PC-3 (cell line): ENCODE results near the gene PDZD2. TPM values are rescaled to one million over a fixed set of nuclear protein-coding genes. Genes with fewer than 3 reads are reported as not detected.
A peak's percentile ranks its signal among the peaks of the same experiment; 100 is the strongest.
"Not testable (repeated sequence)": the region's sequence is repeated elsewhere in the genome, so short reads cannot be mapped to it uniquely, and the experiment has no call there.

Experiments used
- ATAC-seq: fragments of 200-7000 bp; cut with Tn5 transposase; 2 replicates; pipeline ENCODE4 v1.9.1; 2020; ENCODE audit warnings: mild to moderate bottlenecking, moderate library complexity
- BruUV-seq: library from RNA; stranded (reverse); fragments of 400-500 nt; replicated peaks from 2 replicates; lab custom pipeline; 2021; lab: Mats Ljungman, UMichigan
- CTCF ChIA-PET: fragments of 300-600 bp; sonication (Branson Sonifier 250); formaldehyde crosslinking; loops from one replicate; lab custom pipeline; 2022; ENCODE audit warnings: antibody characterized with exemption; lab: Charles Lee
- POLR2A ChIA-PET: fragments of 300-600 bp; sonication (Branson Sonifier 250); formaldehyde crosslinking; loops from one replicate; lab custom pipeline; 2022; ENCODE audit warnings: antibody characterized with exemption; ENCODE audit not compliant: unreplicated experiment; lab: Charles Lee
- DNase-seq: peaks from one replicate; pipeline ENCODE4 v3.0.0-alpha.2; 2015
- H2AFZ ChIP-seq: fragments of 300-600 bp; sonication (generic); 2 replicates; pipeline ENCODE4 v1.6.0; 2016; ENCODE audit warnings: antibody characterized with exemption, low read length
- H3F3A ChIP-seq: fragments of 300-600 bp; sonication (generic); one replicate; pipeline ENCODE4 v1.6.0; 2017; ENCODE audit warnings: antibody characterized with exemption, low read length, control low read depth, mild to moderate bottlenecking; ENCODE audit not compliant: unreplicated experiment
- H3K27ac ChIP-seq: fragments of 300-600 bp; sonication (generic); 2 replicates; pipeline ENCODE4 v1.5.1; 2016; ENCODE audit warnings: mild to moderate bottlenecking, low read length
- H3K27me3 ChIP-seq: fragments of 300-600 bp; sonication (generic); 2 replicates; pipeline ENCODE4 v1.6.1; 2016; ENCODE audit warnings: low read length, mixed read lengths
- H3K36me3 ChIP-seq: fragments of 300-600 bp; sonication (generic); 2 replicates; pipeline ENCODE4 v1.6.1; 2016; ENCODE audit warnings: low read depth, mixed run types, low read length, mixed read lengths
- H3K4me1 ChIP-seq: fragments of 300-600 bp; sonication (generic); 2 replicates; pipeline ENCODE4 v1.5.1; 2016; ENCODE audit warnings: low read length; ENCODE audit not compliant: insufficient read depth
- H3K4me2 ChIP-seq: fragments of 300-600 bp; sonication (generic); 2 replicates; pipeline ENCODE4 v1.6.0; 2016; ENCODE audit warnings: low read length
- H3K4me3 ChIP-seq: fragments of 300-600 bp; sonication (generic); 2 replicates; pipeline ENCODE4 v1.5.1; 2016; ENCODE audit warnings: mild to moderate bottlenecking, low read length, mixed read lengths
- H3K79me2 ChIP-seq: fragments of 300-600 bp; sonication (generic); 2 replicates; pipeline ENCODE4 v1.6.1; 2017; ENCODE audit warnings: low read length, mixed read lengths
- H3K9ac ChIP-seq: fragments of 300-600 bp; sonication (generic); 2 replicates; pipeline ENCODE4 v1.6.0; 2016; ENCODE audit warnings: mild to moderate bottlenecking, low read length
- H3K9me2 ChIP-seq: fragments of 300-600 bp; sonication (generic); replicated peaks from 2 replicates; pipeline ENCODE4 v1.6.1; 2016; ENCODE audit warnings: mixed run types, low read length, mixed read lengths
- H3K9me3 ChIP-seq: fragments of 300-600 bp; sonication (generic); 2 replicates; pipeline ENCODE4 v1.6.1; 2016; ENCODE audit warnings: low read length, mixed read lengths
- H4K20me1 ChIP-seq: fragments of 300-600 bp; sonication (generic); 2 replicates; pipeline ENCODE4 v1.6.1; 2016; ENCODE audit warnings: low read length, mixed read lengths
- CTCF ChIP-seq: fragments of 300-600 bp; sonication (generic); conservative IDR thresholded peaks from 2 replicates; pipeline ENCODE4 v1.5.1; 2017; ENCODE audit warnings: antibody characterized with exemption, low read depth, mild to moderate bottlenecking, low read length
- EZH2phosphoT487 ChIP-seq: fragments of 300-600 bp; sonication (generic); IDR thresholded peaks from 2 replicates; pipeline ENCODE4 v1.6.1; 2018; ENCODE audit warnings: mild to moderate bottlenecking, antibody characterized with exemption, low read length, borderline replicate concordance
- intact Hi-C: fragments of 100-400 bp; cut with micrococcal nuclease; formaldehyde crosslinking; loops from 2 replicates; pipeline ENCODE4 v1.9.0; 2023
- total RNA-seq: library from RNA; depleted of rRNA; stranded (reverse); fragments of >200 nt; gene quantifications from 2 replicates; pipeline ENCODE4 v1.2.3, GENCODE V29; 2014

Gene PDZD2
- total RNA-seq, 1 experiment from 2014 or later: 2.0 TPM

- DNase-seq: peak; percentile 80
Measured at GRCh38 chr5:32076699-32077695, 438.1 kb downstream of the PDZD2 start.

GRCh38 chr5:32078855-32079254, 439.9 kb downstream of the PDZD2 start:
- H3F3A ChIP-seq: not testable (repeated sequence)

More at GRCh38 chr5:32076699-32077695, 438.1 kb downstream of the PDZD2 start:
- H2AFZ ChIP-seq: no peak overlapping the region
- H3K4me3 ChIP-seq: no peak overlapping the region
- POLR2A ChIA-PET: no interaction called here
- no peaks in the 10 kb centered on the region for H3K9me3 ChIP-seq
- ATAC-seq: peak; percentile 50
- H3K79me2 ChIP-seq: no peaks in the 10 kb centered on the region
- CTCF ChIA-PET: interaction anchor here (0.6 to 1.1 kb wide), 9 partner anchors 16 to 268 kb away, joined by 3 to 13 read pairs (median 5); no protein-coding TSS in a partner anchor
- intact Hi-C loops: loop anchor here (1.0 to 5.0 kb wide), 4 partner anchors 148 to 495 kb away; no protein-coding TSS in a partner anchor
- H3K27ac ChIP-seq: no peak overlapping the region
- no peaks in the 10 kb centered on the region for H4K20me1 ChIP-seq
- no peaks in the 10 kb centered on the region for H3K27me3 ChIP-seq
- no peaks in the 10 kb centered on the region for H3K9me2 ChIP-seq
- H3K36me3 ChIP-seq: no peaks in the 10 kb centered on the region
- peak; percentile 97 for TF ChIP-seq CTCF
- no peak for TF ChIP-seq EZH2phosphoT487
- peaks cover 2% of the 10 kb centered on the region for H3K4me1 ChIP-seq
- no peaks in the 10 kb centered on the region for H3F3A ChIP-seq
- no peak overlapping the region for H3K9ac ChIP-seq
- no peak overlapping the region for H3K4me2 ChIP-seq
- no TSS peak for BruUV-seq

GRCh38 chr5:32080565-32080964, 441.6 kb downstream of the PDZD2 start:
- H3K9ac ChIP-seq, ATAC-seq, H3K36me3 ChIP-seq, H3K79me2 ChIP-seq, H3K4me1 ChIP-seq, POLR2A ChIA-PET, intact Hi-C loops, H2AFZ ChIP-seq, H3K4me3 ChIP-seq, H3K9me2 ChIP-seq, DNase-seq, H3K4me2 ChIP-seq, H3F3A ChIP-seq, H3K9me3 ChIP-seq, H4K20me1 ChIP-seq, H3K27me3 ChIP-seq, BruUV-seq, CTCF ChIA-PET, H3K27ac ChIP-seq: not testable (repeated sequence)

More at GRCh38 chr5:32078855-32079254, 439.9 kb downstream of the PDZD2 start:
- intact Hi-C loops: loop anchor here (5.0 kb wide), 1 partner anchor 497 kb away; no protein-coding TSS in a partner anchor
- not testable (repeated sequence) for H3K4me2 ChIP-seq, H3K9me2 ChIP-seq, H3K9me3 ChIP-seq, BruUV-seq, H3K36me3 ChIP-seq, H3K4me3 ChIP-seq, H4K20me1 ChIP-seq, H3K27ac ChIP-seq, ATAC-seq, H3K4me1 ChIP-seq, H3K27me3 ChIP-seq, H3K79me2 ChIP-seq, H3K9ac ChIP-seq, DNase-seq, H2AFZ ChIP-seq
- ChIA-PET POLR2A (interaction anchor here (0.7 kb wide), 1 partner anchor 215 kb away, joined by 6 read pairs; no protein-coding TSS in a partner anchor), CTCF (interaction anchor here (0.6 kb wide), 1 partner anchor 390 kb away, joined by 9 read pairs; no protein-coding TSS in a partner anchor)
